Measurements from ENCODE around the gene PSME1. TPM values are rescaled to one million over a fixed set of nuclear protein-coding genes. Genes with fewer than 3 reads are reported as not detected.

Gene PSME1
- total and polyA plus RNA-seq, 10 of the 15 experiments (the other 5 are each of a cell fraction or from before 2014, with no cell fraction given) = 250 to 1,378 (median 412) TPM

- Histone ChIP-seq H4K20me1 (ENCODE audit: control insufficient read depth, insufficient read depth) (no peaks in the 10 kb centered on the region), H3K27me3 (replicated peaks in 1 of 2; ENCODE audit: control insufficient read depth in 2 of 2, insufficient read depth in 2 of 2, low read length in 1 of 2) (no peaks in the 10 kb centered on the region), H3K4me1 (ENCODE audit: control insufficient read depth, insufficient read depth, low read length) (peaks cover 7% of the 10 kb centered on the region), H3K9me3 (replicated peaks; ENCODE audit: control insufficient read depth, insufficient read depth, low read length) (no peaks in the 10 kb centered on the region), H3K36me3 (ENCODE audit: control insufficient read depth in 2 of 2, insufficient read depth in 2 of 2, low read length in 1 of 2) (no peaks in the 10 kb centered on the region), H3K79me2 (ENCODE audit: control insufficient read depth, insufficient read depth, low read length) (peaks cover 7% of the 10 kb centered on the region), H3K4me2 (ENCODE audit: control insufficient read depth, insufficient read depth) (no peak overlapping the region), H3K9ac (ENCODE audit: control insufficient read depth, insufficient read depth, low read length) (no peak overlapping the region), H3K4me3 (no peak overlapping the region), H3K27ac (ENCODE audit: control insufficient read depth, insufficient read depth) (no peak overlapping the region), H2AFZ (ENCODE audit: control insufficient read depth, low read depth, low read length) (no peak overlapping the region)
- BruUV-seq (replicated peaks) = no TSS peak
- 92% methylated on average over 9 of the region's 9 CpGs for WGBS (ENCODE audit: insufficient coverage, insufficient replicate concordance, low lambda C conversion rate, missing lambda C conversion rate)
- RAD21 ChIA-PET (ENCODE audit: unreplicated experiment) = interaction anchor here (0.7 to 6.9 kb wide), 14 partner anchors 8 to 197 kb away, joined by 3 to 153 read pairs (median 8); partner anchors contain the start of genes CHMP4A, CIDEB, EMC9 and IRF9
- intact Hi-C loops (cut with micrococcal nuclease; ENCODE audit: unreplicated experiment) = no loop called here
- no peak for ATAC-seq
- TF ChIP-seq RAD51 (IDR thresholded peaks at IDR 0.05) (no peak), SIN3A (IDR thresholded peaks at IDR 0.05; ENCODE audit: low read depth, low read length) (no peak), BCLAF1 (IDR thresholded peaks at IDR 0.05) (no peak), PAX5 (IDR thresholded peaks at IDR 0.05; ENCODE audit: borderline replicate concordance, low read depth, low read length) (no peak), EP300 (IDR thresholded peaks at IDR 0.05; ENCODE audit: borderline replicate concordance in 1 of 2, control insufficient read depth in 1 of 2, low read depth in 2 of 2, low read length in 2 of 2) (no peak)
- no peak for DNase-seq (ENCODE audit: low read depth, low spot score)
- in situ Hi-C loops (cut with MboI) = loop anchor here (25.0 kb wide), 1 partner anchor 798 kb away; the partner anchor contains the start of genes BCL2L2, PABPN1 and PPP1R3E
- FAIRE-seq = no peak
- SMC1A ChIA-PET (ENCODE audit: uncharacterized antibody, unreplicated experiment) = interaction anchor here (0.6 to 9.6 kb wide), 19 partner anchors 10 to 187 kb away, joined by 3 to 195 read pairs (median 11); partner anchors contain the start of genes CHMP4A, EMC9, IRF9 and PCK2
- POLR2A ChIA-PET = interaction anchor here (0.7 to 5.8 kb wide), 10 partner anchors 15 to 888 kb away, joined by 3 to 90 read pairs (median 4); partner anchors contain the start of genes IRF9, PCK2, PSME1 and PSME2
- CTCF ChIA-PET = interaction anchor here (0.7 to 11.3 kb wide), 20 partner anchors 10 to 230 kb away, joined by 3 to 294 read pairs (median 5); partner anchors contain the start of genes CARMIL3, CHMP4A, IRF9 and PCK2
These were observed 25.9 kb upstream of the PSME1 start for GRCh38 chr14:24110060-24110459.
